ENCODE results near the gene SUSD3. TPM values are rescaled to one million over a fixed set of nuclear protein-coding genes. Genes with fewer than 3 reads are reported as not detected.
A peak's percentile ranks its signal among the peaks of the same experiment; 100 is the strongest.

SUSD3 gene
- total and polyA plus RNA-seq, 2 of the 8 experiments (the other 6 are each of a cell fraction or from before 2014, with no cell fraction given) = 5.5 to 35.4 TPM

DNA sequence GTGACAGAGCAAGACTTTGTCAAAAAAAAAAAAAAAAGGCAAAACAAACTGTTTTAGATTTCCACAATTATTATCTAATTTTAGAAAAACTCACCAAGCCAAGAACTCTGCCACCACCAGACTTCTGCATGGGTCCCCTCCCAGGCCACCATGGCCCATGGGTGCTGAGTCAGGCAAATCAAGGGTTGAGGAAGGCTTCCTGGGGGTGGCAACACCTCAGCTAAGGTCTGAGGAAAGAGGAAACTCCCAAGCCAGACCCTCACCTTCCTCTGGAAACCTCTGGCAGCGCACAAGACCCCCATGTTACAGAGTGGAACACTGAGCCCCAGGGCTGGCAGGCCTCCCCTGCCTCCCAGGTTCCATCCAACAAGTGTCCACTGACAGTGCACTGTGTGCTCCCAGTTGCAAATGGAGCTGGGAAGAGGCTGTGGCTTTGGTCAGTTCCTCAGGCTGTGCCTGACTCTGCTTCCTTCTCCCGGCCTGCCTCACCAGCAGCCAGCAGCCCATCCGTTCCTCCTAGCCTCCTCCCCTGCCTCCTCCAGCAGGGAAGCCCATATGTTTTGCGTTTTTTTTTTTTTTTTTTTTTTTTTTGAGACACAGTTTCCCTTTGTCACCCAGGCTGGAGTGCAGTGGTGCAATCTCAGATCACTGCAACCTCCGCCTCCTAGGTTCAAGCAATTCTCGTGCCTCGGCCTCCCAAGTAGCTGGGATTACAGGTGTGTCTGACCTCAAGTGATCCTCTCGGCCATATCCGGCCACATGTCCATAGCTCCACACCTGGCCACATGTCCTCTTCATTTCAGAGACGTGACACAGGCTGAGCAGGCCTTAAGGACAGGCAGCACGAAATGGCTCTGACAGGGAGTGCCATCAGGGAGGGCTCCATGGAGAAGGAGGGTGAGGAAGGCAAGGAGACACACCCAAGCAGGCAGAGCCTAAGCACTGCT is 3.5 kb upstream of the SUSD3 start:
- no peak overlapping the region for H4K8ac ChIP-seq (ENCODE audit: extremely low read depth, insufficient read depth, low read length)
- no peak overlapping the region for H4K5ac ChIP-seq (ENCODE audit: insufficient read length, low read depth, low read length)
- ChIA-PET POLR2A (ENCODE audit: partially characterized antibody) (no interaction called here), CTCF (ENCODE audit: partially characterized antibody) (interaction anchor here (0.7 to 3.7 kb wide), 4 partner anchors 18 to 170 kb away, joined by 3 to 25 read pairs (median 5); no protein-coding TSS in a partner anchor)
- H3K23ac ChIP-seq (ENCODE audit: insufficient read length) = no peak overlapping the region
- no peaks in the 10 kb centered on the region; a peak in 1 of 8 replicates for H3K36me3 ChIP-seq (ENCODE audit: control insufficient read depth in 2 of 4, insufficient read depth in 4 of 4, low read length in 3 of 4)
- no peak overlapping the region for H2BK5ac ChIP-seq (ENCODE audit: low read depth, low read length)
- H2AFZ ChIP-seq (ENCODE audit: low read length) = no peak overlapping the region
- peak overlapping the region; percentile 29; the same call in 1 of the 2 replicates for H2AK5ac ChIP-seq (ENCODE audit: low read depth, low read length)
- no peak overlapping the region for H2BK20ac ChIP-seq (ENCODE audit: low read length)
- whole genome bisulfite sequencing, 2 experiments (ENCODE audit: extremely low coverage in 1 of 2, insufficient coverage in 1 of 2, insufficient read length in 1 of 2, insufficient replicate concordance in 2 of 2, low coverage in 1 of 2, low lambda C conversion rate in 2 of 2, missing lambda C conversion rate in 1 of 2) = 83% methylated on average over 11 of the region's 11 CpGs; no CpG with 5 or more reads in 1 of the 2 experiments
- H3K4me2 ChIP-seq (ENCODE audit: insufficient read depth in 1 of 2, low read depth in 2 of 2, low read length in 2 of 2) = no peak overlapping the region
- no peaks in the 10 kb centered on the region for H3K9me3 ChIP-seq (ENCODE audit: insufficient read depth in 2 of 2, low read depth in 1 of 2, low read length in 1 of 2)
- peak overlapping the region; percentile 51 for H4K91ac ChIP-seq (replicated peaks; ENCODE audit: insufficient read length, low read length)
- H3K23me2 ChIP-seq (ENCODE audit: low read depth, low read length) = peaks cover 3% of the 10 kb centered on the region; the same call in 1 of the 2 replicates
- no peak overlapping the region for H3K14ac ChIP-seq (ENCODE audit: insufficient read length)
- H3K4ac ChIP-seq (replicated peaks; ENCODE audit: insufficient read length, low read depth, low read length) = no peak overlapping the region
- no peak for DNase-seq (ENCODE audit: low read depth in 1 of 2, low spot score in 2 of 2)
- no peaks in the 10 kb centered on the region; the same call in 1 of the 2 replicates for H3K79me1 ChIP-seq (ENCODE audit: low read depth, low read length)
- H3K79me2 ChIP-seq (ENCODE audit: control insufficient read depth in 1 of 2, insufficient read depth in 2 of 2, low read length in 2 of 2) = no peaks in the 10 kb centered on the region
- TF ChIP-seq, protein P1, sequence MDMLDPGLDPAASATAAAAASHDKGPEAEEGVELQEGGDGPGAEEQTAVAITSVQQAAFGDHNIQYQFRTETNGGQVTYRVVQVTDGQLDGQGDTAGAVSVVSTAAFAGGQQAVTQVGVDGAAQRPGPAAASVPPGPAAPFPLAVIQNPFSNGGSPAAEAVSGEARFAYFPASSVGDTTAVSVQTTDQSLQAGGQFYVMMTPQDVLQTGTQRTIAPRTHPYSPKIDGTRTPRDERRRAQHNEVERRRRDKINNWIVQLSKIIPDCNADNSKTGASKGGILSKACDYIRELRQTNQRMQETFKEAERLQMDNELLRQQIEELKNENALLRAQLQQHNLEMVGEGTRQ (IDR thresholded peaks at IDR 0.05; ENCODE audit: low read length) = no peak
- TF ChIP-seq SAP30 (IDR thresholded peaks at IDR 0.05; ENCODE audit: insufficient read depth, insufficient replicate concordance, low read length) (no peak), SIX5 (IDR thresholded peaks at IDR 0.05; ENCODE audit: low read depth, low read length) (no peak), CHD1 (IDR thresholded peaks at IDR 0.05; ENCODE audit: low read depth, low read length) (no peak), YY1 (IDR thresholded peaks at IDR 0.05; ENCODE audit: low read depth, low read length) (no peak)
- H3K27ac ChIP-seq (ENCODE audit: low read depth, low read length) = no peak overlapping the region
- no peak overlapping the region for H3K18ac ChIP-seq (ENCODE audit: extremely low read depth, low read length)
- H3K4me1 ChIP-seq (replicated peaks in 1 of 4; ENCODE audit: control insufficient read depth in 3 of 4, insufficient read depth in 4 of 4, low read length in 3 of 4) = peaks cover 7 to 31% (median 23%) of the 10 kb centered on the region in 4 experiments
- peaks cover 0 to 16% (median 7%) of the 10 kb centered on the region in 4 experiments; a peak in 5 of 7 replicates for H3K27me3 ChIP-seq (replicated peaks in 1 of 4; ENCODE audit: control insufficient read depth in 3 of 4, extremely low read depth in 1 of 4, insufficient read depth in 3 of 4, low read length in 3 of 4)
- H3K56ac ChIP-seq (replicated peaks; ENCODE audit: insufficient read length, low read depth, low read length) = peak overlapping the region; percentile 20
- FAIRE-seq = no peak
- H2BK15ac ChIP-seq (ENCODE audit: low read length) = no peak overlapping the region
- H2BK12ac ChIP-seq (ENCODE audit: low read depth, low read length) = 0 out of 2 replicates have a peak overlapping the region, but pooled peaks have one; percentile 31
- H3K4me3 ChIP-seq (ENCODE audit: extremely low read depth in 1 of 4, insufficient read depth in 2 of 4, low read depth in 3 of 4, low read length in 4 of 4) = no peak overlapping the region
- no peaks in the 10 kb centered on the region for H4K20me1 ChIP-seq (replicated peaks in 1 of 2; ENCODE audit: control insufficient read depth in 1 of 2, insufficient read depth in 2 of 2, low read length in 2 of 2)
- no peak overlapping the region for H2BK120ac ChIP-seq (replicated peaks; ENCODE audit: low read depth, low read length)
- no peak overlapping the region for H3K9ac ChIP-seq (replicated peaks in 1 of 4; ENCODE audit: extremely low read depth in 1 of 4, low read depth in 3 of 4, low read length in 3 of 4)

All from H1 (cell line).